ENCODE measurements around the gene KRTAP10-6.
"Not testable (repeated sequence)": the region's sequence is repeated elsewhere in the genome, so short reads cannot be mapped to it uniquely, and the experiment has no call there.

Gene KRTAP10-6

GRCh38 chr21:44585892-44586291 lies 6.4 kb downstream of the KRTAP10-6 start:
- H3K27ac ChIP-seq: no peak overlapping the region
- H3K27me3 ChIP-seq: peaks cover 26% of the 10 kb centered on the region
- no peaks in the 10 kb centered on the region for H3K4me1 ChIP-seq (ENCODE audit: control insufficient read depth in 1 of 2, insufficient read depth in 1 of 2, low read depth in 1 of 2, low read length in 1 of 2)
- no peak overlapping the region for H3K4me3 ChIP-seq (ENCODE audit: low read depth in 1 of 2, low read length in 1 of 2)
- no peaks in the 10 kb centered on the region for H3K9me3 ChIP-seq
- TF ChIP-seq CTCF (IDR thresholded peaks at IDR 0.05): no peak
- no peaks in the 10 kb centered on the region for H3K36me3 ChIP-seq

- Histone ChIP-seq H3K36me3 (no peaks in the 10 kb centered on the region), H3K27ac (no peak overlapping the region), H3K4me1 (ENCODE audit: control insufficient read depth in 1 of 2, insufficient read depth in 1 of 2, low read depth in 1 of 2, low read length in 1 of 2) (no peaks in the 10 kb centered on the region), H3K9me3 (no peaks in the 10 kb centered on the region), H3K27me3 (peaks cover 37% of the 10 kb centered on the region), H3K4me3 (ENCODE audit: low read depth in 1 of 2, low read length in 1 of 2) (no peak overlapping the region)
- TF ChIP-seq CTCF (IDR thresholded peaks at IDR 0.05): no peak
Measured at GRCh38 chr21:44583800-44584147, 8.5 kb downstream of the KRTAP10-6 start.

GRCh38 chr21:44583089-44583799 lies 9.1 kb downstream of the KRTAP10-6 start:
- Histone ChIP-seq H3K4me1 (ENCODE audit: control insufficient read depth in 1 of 2, insufficient read depth in 1 of 2, low read depth in 1 of 2, low read length in 1 of 2) (no peaks in the 10 kb centered on the region), H3K9me3 (no peaks in the 10 kb centered on the region), H3K27me3 (peaks cover 37% of the 10 kb centered on the region), H3K4me3 (ENCODE audit: low read depth in 1 of 2, low read length in 1 of 2) (no peak overlapping the region), H3K27ac (no peak overlapping the region), H3K36me3 (no peaks in the 10 kb centered on the region)
- TF ChIP-seq CTCF (IDR thresholded peaks at IDR 0.05): no peak

- no peak overlapping the region for H3K27ac ChIP-seq
- no peak overlapping the region for H3K4me3 ChIP-seq (ENCODE audit: low read depth in 1 of 2, low read length in 1 of 2)
- H3K4me1 ChIP-seq (ENCODE audit: control insufficient read depth in 1 of 2, insufficient read depth in 1 of 2, low read depth in 1 of 2, low read length in 1 of 2): no peaks in the 10 kb centered on the region
Measured at GRCh38 chr21:44582055-44582454, 10.2 kb downstream of the KRTAP10-6 start.

GRCh38 chr21:44581158-44581557 lies 11.1 kb downstream of the KRTAP10-6 start:
- no peaks in the 10 kb centered on the region for H3K4me1 ChIP-seq (ENCODE audit: control insufficient read depth in 1 of 2, insufficient read depth in 1 of 2, low read depth in 1 of 2, low read length in 1 of 2)
- no peak overlapping the region for H3K4me3 ChIP-seq (ENCODE audit: low read depth in 1 of 2, low read length in 1 of 2)
- TF ChIP-seq CTCF (IDR thresholded peaks at IDR 0.05): no peak
- H3K9me3 ChIP-seq: no peaks in the 10 kb centered on the region
- H3K27me3 ChIP-seq: peaks cover 37% of the 10 kb centered on the region
- no peak overlapping the region for H3K27ac ChIP-seq
- H3K36me3 ChIP-seq: no peaks in the 10 kb centered on the region

More at GRCh38 chr21:44582055-44582454, 10.2 kb downstream of the KRTAP10-6 start:
- peaks cover 37% of the 10 kb centered on the region for H3K27me3 ChIP-seq
- no peak for TF ChIP-seq CTCF (IDR thresholded peaks at IDR 0.05)
- H3K9me3 ChIP-seq: no peaks in the 10 kb centered on the region
- H3K36me3 ChIP-seq: no peaks in the 10 kb centered on the region

GRCh38 chr21:44580231-44580821 lies 12.0 kb downstream of the KRTAP10-6 start, which contains the start of gene KRTAP10-5:
TSS of gene KRTAP10-5 (minus strand) at chr21:44580604. CDS start at chr21:44580578, 26 bp downstream.
- H3K4me3 ChIP-seq (ENCODE audit: low read depth in 1 of 2, low read length in 1 of 2); H3K27ac ChIP-seq; H3K4me1 ChIP-seq (ENCODE audit: control insufficient read depth in 1 of 2, insufficient read depth in 1 of 2, low read depth in 1 of 2, low read length in 1 of 2); H3K9me3 ChIP-seq; H3K36me3 ChIP-seq: not testable (repeated sequence)
- H3K27me3 ChIP-seq: peaks cover 33% of the 10 kb centered on the region

All from neutrophil (primary cell).